Upper lobe of left lung (tissue), 6 donors: ENCODE results near the gene ADGRG2. TPM values are rescaled to one million over a fixed set of nuclear protein-coding genes. Genes with fewer than 3 reads are reported as not detected.

Source experiments
- ATAC-seq, 2 donors: fragments of 200-7000 bp; cut with Tn5 transposase; one replicate each; pipeline ENCODE4 v1.9.1; 2022; ENCODE audit warnings: mild to moderate bottlenecking in 2 of 2, moderate library complexity in 2 of 2; ENCODE audit not compliant: low FRiP score in 2 of 2
- DNase-seq, 2 donors: peaks; one replicate each; pipeline ENCODE4 v3.0.0-alpha.2; 2019 to 2020
- H3K27ac ChIP-seq, 4 donors: fragments of 200-600 bp; sonication (generic); one replicate each; pipeline ENCODE4 v1.5.1; 2016 to 2019
- H3K27me3 ChIP-seq, 4 donors: fragments of 200-600 bp; sonication (generic); one replicate each; pipeline ENCODE4 v1.5.1; 2017 to 2019
- H3K36me3 ChIP-seq, 4 donors: fragments of 200-600 bp; sonication (generic); one replicate each; pipeline ENCODE4 v1.5.1; 2016 to 2019
- H3K4me1 ChIP-seq, 4 donors: fragments of 200-600 bp; sonication (generic); one replicate each; pipeline ENCODE4 v1.5.1; 2018 to 2019
- H3K4me3 ChIP-seq, 4 donors: fragments of 200-600 bp; sonication (generic); one replicate each; pipeline ENCODE4 v1.5.1; 2017 to 2019; ENCODE audit warnings: mild to moderate bottlenecking in 2 of 4, moderate library complexity in 1 of 4
- H3K9me3 ChIP-seq, 4 donors: fragments of 200-600 bp; sonication (generic); one replicate each; pipeline ENCODE4 v1.5.1; 2018 to 2019
- EP300 ChIP-seq, 4 donors: sonication (generic); formaldehyde crosslinking; IDR thresholded peaks; one replicate each; pipeline ENCODE4 v1.5.1; 2017; ENCODE audit warnings: antibody characterized with exemption in 4 of 4, control low read depth in 2 of 4
- POLR2A ChIP-seq, 4 donors: fragments of 450-650 bp; IDR thresholded peaks; one replicate each; pipeline ENCODE4 v1.5.1; 2016 to 2017; ENCODE audit warnings: antibody characterized with exemption in 4 of 4, mild to moderate bottlenecking in 2 of 4
- POLR2AphosphoS5 ChIP-seq, 2 donors: sonication (generic); formaldehyde crosslinking; IDR thresholded peaks; one replicate each; pipeline ENCODE4 v1.5.1; 2017; ENCODE audit warnings: antibody characterized with exemption in 2 of 2
- WGBS, 2 donors: methylation state at CpG; one replicate each; pipeline ENCODE4 v1.1.5; 2017 to 2018; 5-methylcytosine and 5-hydroxymethylcytosine counted together
- total RNA-seq, 6 donors: library from RNA; depleted of rRNA in 4 of 6; stranded (reverse); fragments of >200 nt in 4 of 6; gene quantifications; one replicate each; pipeline versions ENCODE4 v1.1.0 to v1.2.1, GENCODE V29; 2016 to 2021
- TF ChIP-seq, protein P1 (sequence below), 6 experiments: fragments of 450-650 bp in 4 of 6; fragments of 200-600 bp in 2 of 6; sonication (generic) in 2 of 6; IDR thresholded peaks; one replicate each; pipeline ENCODE4 v1.5.1; 2016 to 2019; ENCODE audit warnings: antibody characterized with exemption in 6 of 6
- donor health status: DM: no; HTN: no; CAD: no; lungs with moderate emphysema.
- donor health status: DM: no; HTN: yes; CAD: no; lungs with severe emphysema.

ADGRG2 gene
- total RNA-seq, 6 donors from 2014 or later, result 0.69 to 2.9 (median 0.91) TPM; not detected in 1

DNA sequence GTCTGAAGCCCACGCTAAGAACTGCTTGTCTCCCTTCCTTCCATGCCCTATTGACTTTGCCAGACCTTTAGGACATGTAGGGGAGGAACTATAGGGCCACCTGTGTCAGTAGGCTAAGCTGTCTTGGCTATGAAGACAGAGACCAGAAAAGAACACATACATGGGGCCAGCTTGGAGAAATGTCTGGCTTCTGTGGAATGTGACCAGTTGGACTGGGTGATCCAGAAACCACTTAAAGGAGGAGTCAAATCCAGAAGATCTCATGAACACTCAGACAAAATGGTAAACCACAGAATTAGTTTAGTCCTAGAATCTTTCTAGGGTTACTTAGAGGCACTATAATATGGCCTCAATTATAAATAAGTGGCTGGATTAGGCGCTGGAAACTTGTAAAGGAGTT, 180.4 kb downstream of the ADGRG2 start:
- no peaks in the 10 kb centered on the region for H3K4me1 ChIP-seq
- no peak for ATAC-seq
- no peak overlapping the region for H3K27ac ChIP-seq
- no peak for DNase-seq
- H3K27me3 ChIP-seq, result no peaks in the 10 kb centered on the region
- no peaks in the 10 kb centered on the region for H3K9me3 ChIP-seq
- peaks cover 0 to 16% (median 0%) of the 10 kb centered on the region in 4 donors for H3K36me3 ChIP-seq
- WGBS, 2 donors, result 81 to 97% methylated on average over 2 of the region's 2 CpGs
- TF ChIP-seq, protein P1, sequence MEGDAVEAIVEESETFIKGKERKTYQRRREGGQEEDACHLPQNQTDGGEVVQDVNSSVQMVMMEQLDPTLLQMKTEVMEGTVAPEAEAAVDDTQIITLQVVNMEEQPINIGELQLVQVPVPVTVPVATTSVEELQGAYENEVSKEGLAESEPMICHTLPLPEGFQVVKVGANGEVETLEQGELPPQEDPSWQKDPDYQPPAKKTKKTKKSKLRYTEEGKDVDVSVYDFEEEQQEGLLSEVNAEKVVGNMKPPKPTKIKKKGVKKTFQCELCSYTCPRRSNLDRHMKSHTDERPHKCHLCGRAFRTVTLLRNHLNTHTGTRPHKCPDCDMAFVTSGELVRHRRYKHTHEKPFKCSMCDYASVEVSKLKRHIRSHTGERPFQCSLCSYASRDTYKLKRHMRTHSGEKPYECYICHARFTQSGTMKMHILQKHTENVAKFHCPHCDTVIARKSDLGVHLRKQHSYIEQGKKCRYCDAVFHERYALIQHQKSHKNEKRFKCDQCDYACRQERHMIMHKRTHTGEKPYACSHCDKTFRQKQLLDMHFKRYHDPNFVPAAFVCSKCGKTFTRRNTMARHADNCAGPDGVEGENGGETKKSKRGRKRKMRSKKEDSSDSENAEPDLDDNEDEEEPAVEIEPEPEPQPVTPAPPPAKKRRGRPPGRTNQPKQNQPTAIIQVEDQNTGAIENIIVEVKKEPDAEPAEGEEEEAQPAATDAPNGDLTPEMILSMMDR (IDR thresholded peaks at IDR 0.05), result no peak
- TF ChIP-seq POLR2A (IDR thresholded peaks at IDR 0.05) (no peak), EP300 (IDR thresholded peaks at IDR 0.05) (no peak), POLR2AphosphoS5 (IDR thresholded peaks at IDR 0.05) (no peak)
- no peak overlapping the region for H3K4me3 ChIP-seq

Other genes starting within 250 kb of the ADGRG2 start
- gene PHKA2, start 138.4 kb downstream of the ADGRG2 start, total RNA-seq, result 10 to 100 TPM; 19.2 to 74.4 (median 25.9) TPM
- gene PDHA1, start 221.5 kb upstream of the ADGRG2 start, total RNA-seq, result 100 to 1,000 TPM in 4 of 6 donors, 10 to 100 TPM in 2; 60.6 to 216 (median 111) TPM